Measurements from ENCODE around the gene C4orf50.

- TF ChIP-seq CTCF (IDR thresholded peaks at IDR 0.05) (no peak), POLR2A (IDR thresholded peaks at IDR 0.05) (no peak)
These were observed 134.3 kb downstream of the C4orf50 start for GRCh38 chr4:5883916-5884315.

Data from vagina (tissue), 2 donors.